Effector memory CD4-positive, alpha-beta T cell (primary cell): ENCODE results near the gene PDE7B.
A peak's percentile ranks its signal among the peaks of the same experiment; 100 is the strongest.

ENCODE experiments used
- DNase-seq, 3 donors: peaks; one replicate each; pipeline ENCODE4 v3.0.0-alpha.2; 2020
- H3K27ac ChIP-seq: 2 replicates; pipeline ENCODE4 v1.7.0; 2013; ENCODE audit warnings: mild to moderate bottlenecking, low read length, moderate library complexity; ENCODE audit not compliant: insufficient read depth, poor library complexity, severe bottlenecking
- H3K27me3 ChIP-seq: replicated peaks from 2 replicates; pipeline ENCODE4 v1.7.0; 2013; ENCODE audit warnings: mild to moderate bottlenecking, low read length; ENCODE audit not compliant: insufficient read depth, control insufficient read depth, poor library complexity, severe bottlenecking
- H3K36me3 ChIP-seq: 2 replicates; pipeline ENCODE4 v1.7.0; 2013; ENCODE audit warnings: mild to moderate bottlenecking, low read length, moderate library complexity; ENCODE audit not compliant: control insufficient read depth, insufficient read depth
- H3K4me1 ChIP-seq: 2 replicates; pipeline ENCODE4 v1.7.0; 2013; ENCODE audit warnings: low read length, mild to moderate bottlenecking; ENCODE audit not compliant: control insufficient read depth, insufficient read depth, poor library complexity, severe bottlenecking
- H3K4me3 ChIP-seq: 2 replicates; pipeline ENCODE4 v1.7.0; 2013; ENCODE audit warnings: low read length, low read depth, mild to moderate bottlenecking; ENCODE audit not compliant: insufficient read depth, poor library complexity, severe bottlenecking
- H3K9me3 ChIP-seq: 2 replicates; pipeline ENCODE4 v1.7.0; 2013; ENCODE audit warnings: mild to moderate bottlenecking, low read length, moderate library complexity; ENCODE audit not compliant: control insufficient read depth
- total RNA-seq, 3 donors: gene quantifications; one replicate each; lab custom pipeline; 2026; lab: John Stamatoyannopoulos, UW

Gene PDE7B
- total RNA-seq, result 0.17 to 0.35 (median 0.19) reads per million in 3 donors

DNA sequence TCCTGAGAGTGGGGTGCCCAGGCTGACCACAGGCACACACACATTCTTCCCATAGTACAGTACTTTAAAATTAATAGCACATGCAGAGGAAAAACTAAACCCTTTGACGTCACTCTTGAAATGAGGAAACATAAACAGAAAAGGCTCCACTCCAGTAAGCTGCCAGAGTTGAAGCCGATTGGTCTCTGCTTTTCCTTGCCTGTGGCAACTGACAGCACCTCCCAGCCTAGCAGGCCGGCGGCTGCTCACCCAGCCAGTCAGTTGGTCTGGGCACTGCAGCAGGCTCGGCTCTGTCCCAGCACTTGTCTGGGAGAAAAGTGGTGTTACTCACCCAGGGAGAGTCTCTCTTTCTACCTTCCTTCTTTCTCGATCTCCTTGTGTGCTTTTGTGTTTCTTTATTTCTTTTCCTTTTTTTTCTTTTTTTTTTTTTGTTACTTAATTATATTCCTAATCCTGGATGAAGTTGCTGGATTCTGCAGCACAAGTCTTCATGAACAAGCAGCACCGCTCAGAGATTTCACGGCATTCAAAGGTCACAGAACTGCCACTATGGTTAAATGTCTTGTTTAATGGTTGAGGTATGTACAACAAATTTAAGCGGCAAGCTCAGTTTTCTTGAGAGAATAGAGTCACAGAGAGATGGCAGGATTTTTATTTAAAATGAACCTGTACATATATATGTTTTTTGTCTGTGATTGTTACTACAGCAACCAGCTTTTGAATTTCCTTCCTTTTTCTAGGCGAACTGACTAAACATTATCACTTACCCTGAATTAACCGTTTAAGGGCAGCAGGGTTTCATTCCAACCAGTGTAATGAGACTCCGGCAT, at the start of gene PDE7B:
Gene PDE7B (plus strand): TSS at position 260 of the 830 bp plus-strand sequence.
- Histone ChIP-seq H3K27me3 (no peaks in the 10 kb centered on the region), H3K4me1 (no peaks in the 10 kb centered on the region), H3K4me3 (peak within 1 kb of the TSS; percentile 41), H3K9me3 (no peaks in the 10 kb centered on the region), H3K27ac (no peak within 1 kb of the TSS), H3K36me3 (no peaks in the 10 kb centered on the region)
- peak in 1 of 3 donors; percentile 2 for DNase-seq

DNA sequence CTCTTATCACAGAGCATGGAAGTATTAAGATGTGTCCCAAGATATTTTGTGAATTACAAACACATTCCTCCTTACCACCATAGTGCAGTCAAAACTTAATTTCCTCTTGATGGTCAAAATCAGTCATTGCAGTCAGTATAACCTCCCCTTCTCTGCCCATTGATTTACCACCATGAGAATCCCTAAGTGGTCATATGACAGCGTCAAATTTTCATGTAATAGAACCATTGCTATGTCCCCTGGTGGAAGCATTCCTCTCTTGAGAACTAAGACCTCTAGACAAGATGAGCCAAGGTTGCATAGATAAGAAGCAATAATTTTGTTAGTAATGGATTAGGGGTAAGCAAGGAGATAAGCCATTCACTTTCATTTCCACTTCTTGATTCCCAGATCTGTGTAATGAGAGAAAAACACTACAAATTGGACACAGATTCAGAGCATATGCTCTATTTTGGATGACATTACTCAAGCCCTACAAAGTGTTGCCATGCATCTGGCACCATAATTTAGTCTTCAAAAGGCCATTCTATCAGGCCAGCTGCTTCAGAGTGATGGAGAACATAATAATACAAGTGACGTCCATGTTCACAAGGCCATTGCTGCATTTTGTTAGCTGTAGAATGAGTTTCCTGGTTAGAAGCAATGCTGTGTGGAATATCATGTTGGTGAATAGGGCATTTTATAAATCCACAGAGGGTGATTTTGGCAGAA, 49.6 kb upstream of the PDE7B start:
- no peak for DNase-seq
- no peaks in the 10 kb centered on the region for H3K27me3 ChIP-seq
- H3K4me1 ChIP-seq, result no peaks in the 10 kb centered on the region
- H3K9me3 ChIP-seq, result no peaks in the 10 kb centered on the region
- no peak overlapping the region for H3K4me3 ChIP-seq
- H3K36me3 ChIP-seq, result no peaks in the 10 kb centered on the region
- H3K27ac ChIP-seq, result no peak overlapping the region

DNA sequence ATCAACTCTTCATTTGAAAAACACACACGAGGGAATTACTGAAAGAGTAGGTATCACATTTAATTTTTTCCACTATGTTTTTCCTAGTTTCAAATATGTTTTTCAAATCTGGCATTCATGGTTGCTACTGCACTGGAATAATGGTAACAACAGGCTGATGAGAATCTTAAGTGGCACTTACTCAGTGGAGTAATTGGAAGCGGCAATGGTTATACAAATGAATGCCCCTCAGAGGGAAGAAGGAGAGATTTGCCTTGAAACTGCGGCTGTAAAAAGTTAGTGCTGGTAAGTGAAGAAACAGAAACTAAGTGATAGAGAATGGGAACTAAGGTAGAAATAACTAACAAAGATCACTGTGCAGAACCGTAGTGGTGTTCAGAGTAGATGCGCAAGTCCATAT, 41.0 kb upstream of the PDE7B start:
- Histone ChIP-seq H3K27ac (no peak overlapping the region), H3K4me1 (no peaks in the 10 kb centered on the region), H3K4me3 (no peak overlapping the region), H3K36me3 (no peaks in the 10 kb centered on the region), H3K27me3 (no peaks in the 10 kb centered on the region), H3K9me3 (no peaks in the 10 kb centered on the region)
- DNase-seq, result no peak

DNA sequence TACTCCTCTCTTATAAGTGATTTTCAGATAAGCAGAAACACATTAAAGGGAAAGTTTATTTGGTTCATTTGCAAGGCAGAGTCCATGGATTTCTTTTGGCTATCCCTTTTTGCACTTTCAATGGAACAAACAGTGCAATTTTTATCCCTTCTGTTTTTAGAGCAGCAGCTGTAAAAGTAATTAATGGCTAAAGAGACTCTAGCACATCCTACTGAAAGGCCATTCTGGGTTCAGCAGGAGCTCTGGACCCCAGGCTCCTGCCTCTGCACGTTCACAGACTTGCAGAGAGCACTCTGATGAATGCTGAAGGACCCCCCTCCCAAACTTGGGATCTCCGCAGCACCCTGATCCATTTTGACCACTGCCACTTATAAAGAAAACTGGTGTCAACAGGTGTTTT, 40.3 kb upstream of the PDE7B start:
- no peak overlapping the region for H3K27ac ChIP-seq
- no peaks in the 10 kb centered on the region for H3K27me3 ChIP-seq
- no peaks in the 10 kb centered on the region for H3K4me1 ChIP-seq
- H3K36me3 ChIP-seq, result no peaks in the 10 kb centered on the region
- no peak for DNase-seq
- no peaks in the 10 kb centered on the region for H3K9me3 ChIP-seq
- H3K4me3 ChIP-seq, result no peak overlapping the region

DNA sequence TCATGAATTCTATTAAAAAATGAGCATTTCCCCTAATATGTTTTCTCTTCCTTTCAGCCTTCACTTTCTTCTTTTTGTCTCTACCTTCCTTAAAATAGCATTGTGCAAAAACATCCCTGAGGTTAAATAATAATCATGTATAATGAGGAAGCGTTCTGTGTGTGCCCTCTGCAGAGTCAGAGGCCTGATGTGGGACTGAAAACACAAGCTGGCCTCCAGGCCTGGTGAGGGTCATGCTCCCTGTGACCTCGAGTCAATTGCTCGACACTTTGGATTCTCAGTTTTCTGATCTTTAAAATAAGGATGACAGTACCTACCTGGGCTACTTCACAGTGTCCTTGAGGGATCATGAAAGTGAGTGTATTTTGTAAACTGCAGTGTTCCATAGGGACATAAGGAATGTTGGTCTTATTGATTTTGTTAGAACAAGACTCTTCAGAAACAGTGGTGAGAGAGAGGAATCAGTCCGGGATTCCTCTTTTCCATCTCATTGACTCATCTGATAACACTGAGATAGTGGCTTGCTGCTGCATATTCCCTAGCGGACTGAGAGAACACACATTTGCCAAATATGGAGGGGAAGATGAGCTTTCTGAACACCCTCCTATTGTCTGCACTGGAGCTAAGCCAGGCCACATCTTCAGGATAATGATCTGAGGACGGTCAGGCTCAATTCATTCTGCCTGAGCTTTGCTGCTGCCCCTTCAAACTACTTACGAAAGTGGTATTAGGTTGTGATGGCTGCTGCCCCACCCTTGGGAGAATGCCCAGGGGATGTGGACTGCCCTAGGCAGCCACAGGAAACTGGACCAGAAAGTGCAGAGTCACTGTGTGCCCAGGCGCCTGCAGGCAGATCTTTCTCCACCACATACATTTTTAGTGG, 39.6 kb upstream of the PDE7B start:
- H3K36me3 ChIP-seq, result no peaks in the 10 kb centered on the region
- no peaks in the 10 kb centered on the region for H3K4me1 ChIP-seq
- DNase-seq, result no peak
- H3K27me3 ChIP-seq, result no peaks in the 10 kb centered on the region
- H3K27ac ChIP-seq, result no peak overlapping the region
- no peak overlapping the region for H3K4me3 ChIP-seq
- H3K9me3 ChIP-seq, result no peaks in the 10 kb centered on the region

DNA sequence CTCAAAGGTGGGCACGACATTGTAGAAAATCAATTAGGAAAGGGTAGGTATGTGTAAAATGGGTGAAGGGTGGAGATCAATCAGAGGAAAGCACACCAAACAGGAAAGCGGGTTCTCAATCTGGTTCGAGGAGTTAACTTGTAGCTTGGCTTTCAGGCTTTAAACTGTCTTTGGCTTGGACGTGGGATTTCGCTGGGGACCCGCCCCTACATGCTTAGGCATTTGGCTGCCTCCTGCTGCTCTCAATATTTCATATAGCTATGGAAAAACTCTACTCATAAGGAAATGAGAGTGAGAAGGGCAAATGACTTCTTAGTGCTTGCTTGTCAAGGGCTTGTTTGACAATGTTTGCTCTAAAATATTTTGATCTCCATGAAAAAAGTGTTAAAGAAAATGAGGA, 38.1 kb upstream of the PDE7B start:
- Histone ChIP-seq H3K27me3 (no peaks in the 10 kb centered on the region), H3K27ac (no peak overlapping the region)
- DNase-seq, result no peak

DNA sequence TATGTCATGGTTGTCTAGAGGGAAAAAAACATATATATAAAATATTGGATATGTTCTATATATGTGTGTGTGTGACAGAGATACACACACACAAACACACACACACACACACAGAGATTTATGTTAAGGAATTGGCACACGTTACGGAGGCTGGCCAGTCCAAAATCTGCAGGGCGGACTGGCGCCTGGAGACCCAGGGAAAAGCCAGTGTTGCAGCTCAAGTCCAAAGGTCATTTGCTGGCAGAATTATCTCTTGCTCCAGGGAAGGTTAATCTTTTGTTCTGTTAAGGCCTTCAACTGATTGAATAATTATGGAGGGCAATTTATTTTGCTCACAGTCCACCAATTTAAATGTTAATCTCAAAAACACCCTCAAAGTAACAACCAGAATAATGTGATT, 37.5 kb upstream of the PDE7B start:
- Histone ChIP-seq H3K4me3 (no peak overlapping the region), H3K4me1 (no peaks in the 10 kb centered on the region), H3K36me3 (no peaks in the 10 kb centered on the region), H3K9me3 (no peaks in the 10 kb centered on the region), H3K27ac (no peak overlapping the region), H3K27me3 (no peaks in the 10 kb centered on the region)
- no peak for DNase-seq

More for the DNA sequence above, 38.1 kb upstream of the PDE7B start:
- no peaks in the 10 kb centered on the region for H3K9me3 ChIP-seq
- no peaks in the 10 kb centered on the region for H3K36me3 ChIP-seq
- no peak overlapping the region for H3K4me3 ChIP-seq
- no peaks in the 10 kb centered on the region for H3K4me1 ChIP-seq

DNA sequence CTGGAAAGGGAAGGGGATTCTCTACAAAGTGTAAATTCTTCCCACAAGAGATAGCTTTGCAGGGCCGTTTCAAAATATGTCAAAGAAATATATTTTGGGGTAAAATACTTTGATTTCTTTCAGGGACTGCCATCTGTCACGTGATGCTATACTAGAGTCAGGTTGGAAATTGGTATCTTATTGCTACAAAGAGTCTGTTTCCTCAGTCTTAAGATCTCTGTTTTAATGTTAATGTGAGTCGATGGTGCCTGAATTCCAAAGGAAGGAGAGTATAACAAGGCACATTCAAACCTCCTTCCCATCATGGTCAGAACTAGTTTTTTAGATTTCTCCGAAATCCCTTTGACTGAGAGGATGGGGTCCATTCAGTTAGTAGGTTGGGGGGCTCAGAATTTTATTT, 36.3 kb upstream of the PDE7B start:
- no peaks in the 10 kb centered on the region for H3K36me3 ChIP-seq
- H3K27me3 ChIP-seq, result no peaks in the 10 kb centered on the region
- H3K4me1 ChIP-seq, result no peaks in the 10 kb centered on the region
- DNase-seq, result no peak
- no peak overlapping the region for H3K27ac ChIP-seq
- no peak overlapping the region for H3K4me3 ChIP-seq
- H3K9me3 ChIP-seq, result no peaks in the 10 kb centered on the region

DNA sequence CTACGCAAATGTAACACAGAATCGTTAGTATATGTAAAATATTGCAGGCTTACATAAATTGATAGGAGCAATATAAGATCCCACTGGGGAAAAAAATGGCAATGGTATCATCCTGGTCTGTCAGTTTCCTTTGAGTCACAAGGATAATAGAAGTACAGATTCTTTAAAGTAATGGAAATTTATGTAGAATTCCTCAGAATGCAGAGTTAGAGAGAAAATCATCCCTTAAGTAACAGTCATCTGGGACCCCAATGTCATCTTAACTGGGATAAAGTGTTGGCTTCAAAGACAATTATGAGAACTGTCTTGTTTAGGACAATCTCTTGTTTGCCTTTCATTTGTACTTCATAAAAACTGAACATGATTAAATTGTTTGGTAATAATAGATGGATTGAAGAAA, 34.5 kb upstream of the PDE7B start:
- Histone ChIP-seq H3K27ac (no peak overlapping the region), H3K4me1 (no peaks in the 10 kb centered on the region), H3K4me3 (no peak overlapping the region), H3K36me3 (no peaks in the 10 kb centered on the region), H3K9me3 (no peaks in the 10 kb centered on the region), H3K27me3 (no peaks in the 10 kb centered on the region)
- no peak for DNase-seq
